Ishikawa (cell line): ENCODE results near the gene RNF220.

Experiments used
- CEBPB ChIP-seq: IDR thresholded peaks from 2 replicates; pipeline ENCODE4 v1.6.1; 2012
- EGR1 ChIP-seq: IDR thresholded peaks from 2 replicates; pipeline ENCODE4 v1.6.1; 2012
- EP300 ChIP-seq: IDR thresholded peaks from 2 replicates; pipeline ENCODE4 v1.6.1; 2012; ENCODE audit warnings: borderline replicate concordance
- RAD21 ChIP-seq: IDR thresholded peaks from 2 replicates; pipeline ENCODE4 v1.6.1; 2012; ENCODE audit warnings: low read depth
- TAF1 ChIP-seq: IDR thresholded peaks from 2 replicates; pipeline ENCODE4 v1.6.1; 2012; ENCODE audit warnings: low read depth, mild to moderate bottlenecking
- YY1 ChIP-seq: IDR thresholded peaks from 2 replicates; pipeline ENCODE4 v1.6.1; 2012; ENCODE audit warnings: low read depth
- TF ChIP-seq, protein P1 (sequence below): IDR thresholded peaks from 2 replicates; pipeline ENCODE4 v1.6.1; 2012
- TF ChIP-seq, protein P2 (sequence below): IDR thresholded peaks from 2 replicates; pipeline ENCODE4 v1.6.1; 2012; ENCODE audit warnings: low read depth, mild to moderate bottlenecking

DNA sequence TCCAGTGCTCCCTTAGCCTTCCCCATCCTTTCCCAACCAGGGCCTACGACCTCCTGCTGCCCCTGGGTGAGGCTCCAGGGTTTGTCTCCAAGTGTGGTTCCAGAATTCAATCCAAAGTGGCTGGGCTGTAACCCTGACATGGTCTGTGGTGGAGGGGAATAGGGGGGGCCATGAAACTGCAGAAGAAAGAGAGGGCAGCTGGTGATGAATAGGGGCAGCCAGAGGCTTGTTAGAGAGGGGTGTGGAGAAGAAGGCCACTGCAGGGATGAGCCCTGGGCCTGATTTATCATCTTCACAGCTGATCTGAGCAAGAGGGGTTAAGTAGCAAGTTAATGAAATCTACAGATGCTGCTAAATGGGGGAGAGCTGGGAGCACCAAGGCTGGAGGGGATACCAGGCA, 37.1 kb upstream of the RNF220 start:
- no peak for TF ChIP-seq TAF1
- no peak for TF ChIP-seq YY1
- no peak for TF ChIP-seq EP300
- no peak for TF ChIP-seq RAD21
- TF ChIP-seq, protein P1, sequence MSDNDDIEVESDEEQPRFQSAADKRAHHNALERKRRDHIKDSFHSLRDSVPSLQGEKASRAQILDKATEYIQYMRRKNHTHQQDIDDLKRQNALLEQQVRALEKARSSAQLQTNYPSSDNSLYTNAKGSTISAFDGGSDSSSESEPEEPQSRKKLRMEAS: no peak
- no peak for TF ChIP-seq CEBPB
- TF ChIP-seq EGR1: no peak
- TF ChIP-seq, protein P2, sequence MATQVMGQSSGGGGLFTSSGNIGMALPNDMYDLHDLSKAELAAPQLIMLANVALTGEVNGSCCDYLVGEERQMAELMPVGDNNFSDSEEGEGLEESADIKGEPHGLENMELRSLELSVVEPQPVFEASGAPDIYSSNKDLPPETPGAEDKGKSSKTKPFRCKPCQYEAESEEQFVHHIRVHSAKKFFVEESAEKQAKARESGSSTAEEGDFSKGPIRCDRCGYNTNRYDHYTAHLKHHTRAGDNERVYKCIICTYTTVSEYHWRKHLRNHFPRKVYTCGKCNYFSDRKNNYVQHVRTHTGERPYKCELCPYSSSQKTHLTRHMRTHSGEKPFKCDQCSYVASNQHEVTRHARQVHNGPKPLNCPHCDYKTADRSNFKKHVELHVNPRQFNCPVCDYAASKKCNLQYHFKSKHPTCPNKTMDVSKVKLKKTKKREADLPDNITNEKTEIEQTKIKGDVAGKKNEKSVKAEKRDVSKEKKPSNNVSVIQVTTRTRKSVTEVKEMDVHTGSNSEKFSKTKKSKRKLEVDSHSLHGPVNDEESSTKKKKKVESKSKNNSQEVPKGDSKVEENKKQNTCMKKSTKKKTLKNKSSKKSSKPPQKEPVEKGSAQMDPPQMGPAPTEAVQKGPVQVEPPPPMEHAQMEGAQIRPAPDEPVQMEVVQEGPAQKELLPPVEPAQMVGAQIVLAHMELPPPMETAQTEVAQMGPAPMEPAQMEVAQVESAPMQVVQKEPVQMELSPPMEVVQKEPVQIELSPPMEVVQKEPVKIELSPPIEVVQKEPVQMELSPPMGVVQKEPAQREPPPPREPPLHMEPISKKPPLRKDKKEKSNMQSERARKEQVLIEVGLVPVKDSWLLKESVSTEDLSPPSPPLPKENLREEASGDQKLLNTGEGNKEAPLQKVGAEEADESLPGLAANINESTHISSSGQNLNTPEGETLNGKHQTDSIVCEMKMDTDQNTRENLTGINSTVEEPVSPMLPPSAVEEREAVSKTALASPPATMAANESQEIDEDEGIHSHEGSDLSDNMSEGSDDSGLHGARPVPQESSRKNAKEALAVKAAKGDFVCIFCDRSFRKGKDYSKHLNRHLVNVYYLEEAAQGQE: no peak
